Stimulated activated naive CD8-positive, alpha-beta T cell treated with anti-CD3 and anti-CD28 coated beads, Interleukin-15, Interleukin-2, amounts not matched to agents 100 U/mL and 50 U/mL, for 24 hours (primary cell): Measurements from ENCODE around the gene TMIGD3.

Source experiments
- ATAC-seq: fragments of 150-1000 bp; cut with Tn5 transposase; one replicate; pipeline ENCODE4 v1.10.0; 2021
- DNase-seq: peaks from one replicate; pipeline ENCODE4 v3.0.0; 2021

TMIGD3 gene

GRCh38 chr1:111446967-111447892, 56.2 kb downstream of the TMIGD3 start:
- DNase-seq (no peak), ATAC-seq (no peak)

GRCh38 chr1:111446546-111446945, 56.9 kb downstream of the TMIGD3 start:
- no peak for ATAC-seq

GRCh38 chr1:111444031-111444430, 59.4 kb downstream of the TMIGD3 start:
- no peak for ATAC-seq

More at GRCh38 chr1:111446546-111446945, 56.9 kb downstream of the TMIGD3 start:
- no peak for DNase-seq

GRCh38 chr1:111442457-111442856, 61.0 kb downstream of the TMIGD3 start:
- ATAC-seq (peak; percentile 72), DNase-seq (no peak)

More at GRCh38 chr1:111444031-111444430, 59.4 kb downstream of the TMIGD3 start:
- no peak for DNase-seq

- ATAC-seq (peak; percentile 44), DNase-seq (peak; percentile 62)
Observed at GRCh38 chr1:111441573-111442192, 61.8 kb downstream of the TMIGD3 start.

GRCh38 chr1:111439461-111440351, 63.7 kb downstream of the TMIGD3 start:
- no peak for ATAC-seq
- DNase-seq, result no peak

GRCh38 chr1:111436726-111437125, 66.7 kb downstream of the TMIGD3 start:
- ATAC-seq (no peak), DNase-seq (no peak)
